ENCODE measurements around the gene MEDAG. TPM values are rescaled to one million over a fixed set of nuclear protein-coding genes. Genes with fewer than 3 reads are reported as not detected.

MEDAG gene
- total RNA-seq, 1 donor, result 46.7 TPM

DNA sequence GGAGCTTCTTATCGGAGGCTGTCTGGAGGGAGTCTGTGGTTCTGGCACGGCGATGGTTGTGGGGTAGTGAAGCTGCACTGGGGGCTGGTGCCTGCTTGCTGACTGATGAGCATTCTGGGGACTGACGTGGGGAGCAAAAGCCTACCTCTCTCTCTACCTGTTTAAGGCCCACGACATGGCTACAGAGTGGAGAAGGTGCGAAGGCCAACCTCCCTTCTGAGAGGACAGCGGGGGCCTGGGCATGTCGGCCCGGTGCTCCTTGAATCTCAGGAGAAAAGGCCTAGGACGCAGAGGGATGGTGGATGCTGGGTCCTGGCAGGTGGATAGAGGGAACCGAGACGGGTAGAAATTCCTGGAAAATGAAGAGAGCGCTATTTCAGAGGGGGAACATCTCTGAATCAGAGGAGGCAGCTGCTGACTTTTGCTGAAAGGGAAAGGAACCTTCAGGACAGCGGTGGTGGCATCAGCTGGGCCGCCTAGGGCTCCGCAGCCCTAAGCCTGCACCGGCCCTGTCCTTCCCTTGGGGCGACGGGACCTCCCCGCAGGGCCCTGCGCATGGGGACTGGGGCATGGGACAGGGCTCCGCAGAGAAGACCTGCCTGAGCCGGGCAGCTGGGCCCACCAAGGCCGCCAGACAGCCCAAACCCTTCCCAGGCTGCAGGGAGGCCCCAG, 35.0 kb upstream of the MEDAG start:
- H3K9me3 ChIP-seq (ENCODE audit: low read depth, low read length), result no peaks in the 10 kb centered on the region
- peaks cover 4% of the 10 kb centered on the region for H3K79me2 ChIP-seq (ENCODE audit: insufficient read depth, low read length)
- no peak for DNase-seq (ENCODE audit: insufficient read length, low spot score, missing footprints)
- peak overlapping the region; percentile 13 for H3K4me3 ChIP-seq (ENCODE audit: insufficient read depth, low read length)
- H3K36me3 ChIP-seq (ENCODE audit: insufficient read depth, low read length), result no peaks in the 10 kb centered on the region
- H3K27ac ChIP-seq (ENCODE audit: low read depth, low read length), result peak overlapping the region; percentile 99
- H3K4me2 ChIP-seq (ENCODE audit: insufficient read depth, low read length), result peak overlapping the region; percentile 57
- TF ChIP-seq, protein P1, sequence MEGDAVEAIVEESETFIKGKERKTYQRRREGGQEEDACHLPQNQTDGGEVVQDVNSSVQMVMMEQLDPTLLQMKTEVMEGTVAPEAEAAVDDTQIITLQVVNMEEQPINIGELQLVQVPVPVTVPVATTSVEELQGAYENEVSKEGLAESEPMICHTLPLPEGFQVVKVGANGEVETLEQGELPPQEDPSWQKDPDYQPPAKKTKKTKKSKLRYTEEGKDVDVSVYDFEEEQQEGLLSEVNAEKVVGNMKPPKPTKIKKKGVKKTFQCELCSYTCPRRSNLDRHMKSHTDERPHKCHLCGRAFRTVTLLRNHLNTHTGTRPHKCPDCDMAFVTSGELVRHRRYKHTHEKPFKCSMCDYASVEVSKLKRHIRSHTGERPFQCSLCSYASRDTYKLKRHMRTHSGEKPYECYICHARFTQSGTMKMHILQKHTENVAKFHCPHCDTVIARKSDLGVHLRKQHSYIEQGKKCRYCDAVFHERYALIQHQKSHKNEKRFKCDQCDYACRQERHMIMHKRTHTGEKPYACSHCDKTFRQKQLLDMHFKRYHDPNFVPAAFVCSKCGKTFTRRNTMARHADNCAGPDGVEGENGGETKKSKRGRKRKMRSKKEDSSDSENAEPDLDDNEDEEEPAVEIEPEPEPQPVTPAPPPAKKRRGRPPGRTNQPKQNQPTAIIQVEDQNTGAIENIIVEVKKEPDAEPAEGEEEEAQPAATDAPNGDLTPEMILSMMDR (IDR thresholded peaks at IDR 0.05; ENCODE audit: extremely low read depth, low read depth, low read length), result no peak
- peak overlapping the region; percentile 26 for H2AFZ ChIP-seq (ENCODE audit: low read length)
- peaks cover 59% of the 10 kb centered on the region for H3K4me1 ChIP-seq (ENCODE audit: insufficient read depth, low read length)
- H3K27me3 ChIP-seq (ENCODE audit: insufficient read depth, low read length), result no peaks in the 10 kb centered on the region
- no peaks in the 10 kb centered on the region for H4K20me1 ChIP-seq (ENCODE audit: insufficient read depth, low read length)

- H3K79me2 ChIP-seq (ENCODE audit: insufficient read depth, low read length), result peaks cover 4% of the 10 kb centered on the region
- H3K36me3 ChIP-seq (ENCODE audit: insufficient read depth, low read length), result no peaks in the 10 kb centered on the region
- H3K4me2 ChIP-seq (ENCODE audit: insufficient read depth, low read length), result peak overlapping the region; percentile 77
- no peaks in the 10 kb centered on the region for H4K20me1 ChIP-seq (ENCODE audit: insufficient read depth, low read length)
- H3K27ac ChIP-seq (ENCODE audit: low read depth, low read length), result peak overlapping the region; percentile 99
- DNase-seq (ENCODE audit: insufficient read length, low spot score, missing footprints), result no peak
- H3K4me3 ChIP-seq (ENCODE audit: insufficient read depth, low read length), result no peak overlapping the region
- H2AFZ ChIP-seq (ENCODE audit: low read length), result no peak overlapping the region
- peaks cover 56% of the 10 kb centered on the region for H3K4me1 ChIP-seq (ENCODE audit: insufficient read depth, low read length)
- H3K9me3 ChIP-seq (ENCODE audit: low read depth, low read length), result no peaks in the 10 kb centered on the region
- TF ChIP-seq, protein P1 (IDR thresholded peaks at IDR 0.05; ENCODE audit: extremely low read depth, low read depth, low read length), result no peak
- H3K27me3 ChIP-seq (ENCODE audit: insufficient read depth, low read length), result no peaks in the 10 kb centered on the region
These were observed 34.3 kb upstream of the MEDAG start for GRCh38 chr13:30871588-30872275.

GRCh38 chr13:30872276-30872594, 33.8 kb upstream of the MEDAG start:
- Histone ChIP-seq H2AFZ (ENCODE audit: low read length) (peak overlapping the region; percentile 43), H3K9me3 (ENCODE audit: low read depth, low read length) (no peaks in the 10 kb centered on the region), H3K4me2 (ENCODE audit: insufficient read depth, low read length) (peak overlapping the region; percentile 77)

More at GRCh38 chr13:30872276-30872594, 33.8 kb upstream of the MEDAG start:
- Histone ChIP-seq H3K27me3 (ENCODE audit: insufficient read depth, low read length) (no peaks in the 10 kb centered on the region), H4K20me1 (ENCODE audit: insufficient read depth, low read length) (no peaks in the 10 kb centered on the region), H3K79me2 (ENCODE audit: insufficient read depth, low read length) (peaks cover 4% of the 10 kb centered on the region), H3K27ac (ENCODE audit: low read depth, low read length) (peak overlapping the region; percentile 99), H3K36me3 (ENCODE audit: insufficient read depth, low read length) (no peaks in the 10 kb centered on the region), H3K4me3 (ENCODE audit: insufficient read depth, low read length) (no peak overlapping the region), H3K4me1 (ENCODE audit: insufficient read depth, low read length) (peaks cover 59% of the 10 kb centered on the region)
- DNase-seq (ENCODE audit: insufficient read length, low spot score, missing footprints), result no peak
- TF ChIP-seq, protein P1 (IDR thresholded peaks at IDR 0.05; ENCODE audit: extremely low read depth, low read depth, low read length), result no peak
